Measurements from ENCODE around the gene ISCU. TPM values are rescaled to one million over a fixed set of nuclear protein-coding genes. Genes with fewer than 3 reads are reported as not detected.

The ISCU gene
- total and polyA plus RNA-seq, 8 donors = 34.1 to 126 (median 45.1) TPM

DNA sequence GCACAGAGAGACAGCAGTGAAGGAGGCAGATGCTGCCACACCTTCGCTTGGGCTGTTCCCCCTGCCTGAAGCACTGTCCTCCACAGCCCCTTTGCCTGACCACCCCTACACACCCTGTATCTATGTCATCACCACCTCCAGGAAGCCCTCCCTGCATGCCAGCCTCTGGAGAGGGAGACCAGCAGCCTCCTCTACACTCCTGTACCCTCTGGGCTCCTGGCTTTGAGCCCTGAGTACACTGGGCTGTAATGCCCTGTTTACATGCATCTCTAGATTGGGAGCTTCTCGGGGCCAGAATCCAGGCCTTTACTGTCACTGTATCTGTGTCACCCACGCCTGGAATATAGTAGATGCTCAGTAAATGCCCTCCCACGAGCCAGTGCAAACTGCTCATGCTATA is 41.3 kb downstream of the ISCU start:
- FAIRE-seq = no peak

GRCh38 chr12:108604208-108604941 is 42.0 kb downstream of the ISCU start:
- Histone ChIP-seq H3K4me1 (no peaks in the 10 kb centered on the region), H3K27me3 (no peaks in the 10 kb centered on the region), H3K36me3 (no peaks in the 10 kb centered on the region), H3K27ac (no peak overlapping the region), H3K9me3 (no peaks in the 10 kb centered on the region), H3K4me3 (no peak overlapping the region)
- WGBS, 2 donors = 29% methylated on average over 14 of the region's 14 CpGs
- no peak for ATAC-seq
- FAIRE-seq = no peak
- DNase-seq = no peak
- intact Hi-C loops (cut with DNase I) = no loop called here
- TF ChIP-seq, protein P1, sequence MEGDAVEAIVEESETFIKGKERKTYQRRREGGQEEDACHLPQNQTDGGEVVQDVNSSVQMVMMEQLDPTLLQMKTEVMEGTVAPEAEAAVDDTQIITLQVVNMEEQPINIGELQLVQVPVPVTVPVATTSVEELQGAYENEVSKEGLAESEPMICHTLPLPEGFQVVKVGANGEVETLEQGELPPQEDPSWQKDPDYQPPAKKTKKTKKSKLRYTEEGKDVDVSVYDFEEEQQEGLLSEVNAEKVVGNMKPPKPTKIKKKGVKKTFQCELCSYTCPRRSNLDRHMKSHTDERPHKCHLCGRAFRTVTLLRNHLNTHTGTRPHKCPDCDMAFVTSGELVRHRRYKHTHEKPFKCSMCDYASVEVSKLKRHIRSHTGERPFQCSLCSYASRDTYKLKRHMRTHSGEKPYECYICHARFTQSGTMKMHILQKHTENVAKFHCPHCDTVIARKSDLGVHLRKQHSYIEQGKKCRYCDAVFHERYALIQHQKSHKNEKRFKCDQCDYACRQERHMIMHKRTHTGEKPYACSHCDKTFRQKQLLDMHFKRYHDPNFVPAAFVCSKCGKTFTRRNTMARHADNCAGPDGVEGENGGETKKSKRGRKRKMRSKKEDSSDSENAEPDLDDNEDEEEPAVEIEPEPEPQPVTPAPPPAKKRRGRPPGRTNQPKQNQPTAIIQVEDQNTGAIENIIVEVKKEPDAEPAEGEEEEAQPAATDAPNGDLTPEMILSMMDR (IDR thresholded peaks at IDR 0.05) = no peak

More for the DNA sequence above, 41.3 kb downstream of the ISCU start:
- 60 to 67% methylated on average over 4 of the region's 4 CpGs for WGBS, 2 donors
- no peaks in the 10 kb centered on the region for H3K9me3 ChIP-seq
- H3K27ac ChIP-seq = no peak overlapping the region
- no peak overlapping the region for H3K4me3 ChIP-seq
- ATAC-seq = no peak
- intact Hi-C loops (cut with DNase I) = no loop called here
- DNase-seq = no peak
- H3K4me1 ChIP-seq = no peaks in the 10 kb centered on the region
- H3K27me3 ChIP-seq = no peaks in the 10 kb centered on the region
- TF ChIP-seq, protein P1 (IDR thresholded peaks at IDR 0.05) = no peak
- H3K36me3 ChIP-seq = no peaks in the 10 kb centered on the region

- no peak for ATAC-seq
- DNase-seq = no peak
- TF ChIP-seq, protein P1 (IDR thresholded peaks at IDR 0.05) = no peak
- whole genome bisulfite sequencing, 2 donors = 46 to 54% methylated on average over 3 of the region's 3 CpGs
- Histone ChIP-seq H3K9me3 (no peaks in the 10 kb centered on the region), H3K4me3 (no peak overlapping the region), H3K27ac (no peak overlapping the region), H3K36me3 (no peaks in the 10 kb centered on the region), H3K4me1 (no peaks in the 10 kb centered on the region), H3K27me3 (no peaks in the 10 kb centered on the region)
- intact Hi-C loops (cut with DNase I) = no loop called here
- FAIRE-seq = no peak
Observed at GRCh38 chr12:108605000-108605689, 42.7 kb downstream of the ISCU start.

DNA sequence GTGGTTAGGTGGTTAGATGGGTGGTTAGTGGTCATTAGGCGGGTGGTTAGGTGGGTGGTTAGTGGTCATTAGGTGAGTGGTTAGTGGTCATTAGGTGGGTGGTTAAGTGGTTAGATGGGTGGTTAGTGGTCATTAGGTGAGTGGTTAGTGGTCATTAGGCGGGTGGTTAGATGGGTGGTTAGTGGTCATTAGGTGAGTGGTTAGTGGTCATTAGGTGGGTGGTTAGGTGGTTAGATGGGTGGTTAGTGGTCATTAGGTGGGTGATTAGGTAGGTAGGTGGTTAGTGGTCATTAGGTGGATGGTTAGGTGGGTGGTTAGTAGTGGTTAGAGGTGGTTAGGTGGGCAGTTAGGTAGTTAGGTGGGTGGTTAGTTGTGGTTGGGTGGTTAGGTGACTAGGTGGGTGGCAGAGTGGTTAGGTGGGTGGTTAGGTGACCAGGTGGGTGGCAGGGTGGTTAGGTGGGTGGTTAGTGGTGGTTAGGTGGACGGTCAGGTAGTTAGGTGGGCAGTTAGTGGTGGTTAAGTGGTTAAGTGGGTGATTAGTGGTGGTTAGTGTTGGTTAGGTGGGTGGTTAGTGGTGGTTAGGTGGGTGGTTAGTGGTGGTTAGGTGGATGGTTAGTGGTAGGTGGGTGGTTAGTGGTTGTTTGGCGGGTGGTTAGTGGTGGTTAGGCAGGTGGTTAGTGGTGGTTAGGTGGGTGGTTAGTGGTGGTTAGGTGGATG is 43.5 kb downstream of the ISCU start:
- Histone ChIP-seq H3K4me1 (no peaks in the 10 kb centered on the region), H3K4me3 (no peak overlapping the region), H3K9me3 (no peaks in the 10 kb centered on the region), H3K27ac (no peak overlapping the region), H3K36me3 (no peaks in the 10 kb centered on the region), H3K27me3 (no peaks in the 10 kb centered on the region)
- FAIRE-seq = no peak
- no peak for DNase-seq
- TF ChIP-seq, protein P1 (IDR thresholded peaks at IDR 0.05) = no peak
- 79 to 91% methylated on average over 4 of the region's 4 CpGs for WGBS, 2 donors
- intact Hi-C loops (cut with DNase I) = no loop called here
- no peak for ATAC-seq
